ENCODE results near the gene PTPN3.
"Not testable (repeated sequence)": the region's sequence is repeated elsewhere in the genome, so short reads cannot be mapped to it uniquely, and the experiment has no call there.

The PTPN3 gene

DNA sequence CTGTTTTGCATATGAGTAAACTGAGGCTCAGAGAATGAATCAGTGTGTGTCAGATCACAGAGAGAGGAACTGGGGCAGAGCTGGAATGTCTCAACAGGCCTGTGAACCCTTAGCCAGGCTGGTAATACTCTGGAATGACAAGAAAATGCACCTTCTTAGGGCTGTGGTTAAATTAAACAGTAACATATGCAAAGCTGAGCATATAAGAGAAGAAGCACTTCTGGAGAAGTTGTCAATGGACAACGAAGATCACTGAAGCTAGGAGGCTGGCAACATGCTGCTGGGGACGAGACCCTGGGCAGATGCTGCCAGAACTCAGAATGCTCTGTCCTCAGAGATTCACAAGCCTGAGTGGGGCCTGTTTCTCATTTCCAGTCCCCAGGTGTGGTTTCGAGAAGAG lies 112.6 kb downstream of the PTPN3 start:
- FAIRE-seq: no peak

- FAIRE-seq: no peak
Observed at GRCh38 chr9:109383947-109384346, 114.2 kb downstream of the PTPN3 start.

DNA sequence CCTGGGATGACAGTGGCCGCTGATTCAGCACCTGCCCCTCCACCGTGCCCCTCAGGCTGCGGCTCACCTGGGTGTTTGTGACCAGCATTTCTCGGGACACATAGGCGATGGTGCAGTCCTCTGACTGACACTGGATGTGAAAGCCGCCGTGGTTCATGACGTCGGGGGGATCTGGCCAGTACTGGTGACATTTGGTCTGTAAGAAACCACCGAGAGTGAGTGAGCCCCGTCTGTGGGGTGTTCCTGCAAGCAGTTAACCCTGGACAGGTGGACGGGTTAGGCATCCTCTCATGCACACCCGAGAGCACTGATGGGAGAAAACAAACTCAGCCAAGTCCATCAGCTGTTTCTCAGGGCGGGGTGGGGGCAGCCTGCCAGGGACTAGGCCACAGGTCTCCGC lies 114.8 kb downstream of the PTPN3 start:
- no peak for FAIRE-seq

- FAIRE-seq: no peak
Observed at GRCh38 chr9:109382585-109382984, 115.5 kb downstream of the PTPN3 start.

DNA sequence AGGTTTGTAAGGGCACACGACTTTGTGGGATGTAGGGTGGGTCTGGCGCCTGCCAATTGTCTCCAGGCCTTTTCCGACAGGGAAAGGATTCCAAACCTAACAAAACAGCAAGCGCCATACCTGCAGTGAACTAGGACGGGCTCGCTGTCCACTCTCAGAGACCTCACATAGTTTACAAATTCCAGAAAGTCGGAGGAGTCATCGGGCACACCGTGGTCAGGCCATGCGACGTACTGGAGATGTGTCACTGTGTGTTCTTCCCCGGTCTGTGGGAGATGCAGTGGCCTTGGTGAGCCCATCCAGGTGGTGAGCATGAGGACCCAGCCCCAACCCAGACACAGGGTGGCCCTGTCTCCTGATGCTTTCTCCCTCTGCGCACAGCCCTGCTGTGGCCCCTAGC lies 115.9 kb downstream of the PTPN3 start:
- no peak for FAIRE-seq

GRCh38 chr9:109381011-109381729 lies 116.9 kb downstream of the PTPN3 start:
- no peak for FAIRE-seq

DNA sequence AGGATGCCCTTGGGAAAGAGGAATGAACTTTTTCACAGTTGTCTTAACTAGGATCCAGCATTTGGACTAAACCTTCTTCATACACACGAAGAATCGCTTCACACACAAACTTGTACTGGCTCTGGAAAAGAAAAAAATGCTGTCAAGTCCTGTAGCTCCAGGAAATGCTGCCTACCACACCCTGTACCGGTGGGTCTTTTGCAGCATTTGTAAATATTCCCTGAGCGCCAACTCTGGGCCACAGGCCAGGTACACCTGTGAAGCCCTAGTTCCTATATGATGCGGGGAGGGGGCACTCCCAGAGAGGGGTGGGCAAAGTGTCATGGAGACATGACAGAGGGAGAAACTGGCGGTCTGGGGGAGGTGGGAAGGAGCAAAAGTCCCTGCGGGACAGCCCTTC lies 118.6 kb downstream of the PTPN3 start:
- no peak for FAIRE-seq

GRCh38 chr9:109378316-109378715 lies 119.8 kb downstream of the PTPN3 start:
- no peak for FAIRE-seq

DNA sequence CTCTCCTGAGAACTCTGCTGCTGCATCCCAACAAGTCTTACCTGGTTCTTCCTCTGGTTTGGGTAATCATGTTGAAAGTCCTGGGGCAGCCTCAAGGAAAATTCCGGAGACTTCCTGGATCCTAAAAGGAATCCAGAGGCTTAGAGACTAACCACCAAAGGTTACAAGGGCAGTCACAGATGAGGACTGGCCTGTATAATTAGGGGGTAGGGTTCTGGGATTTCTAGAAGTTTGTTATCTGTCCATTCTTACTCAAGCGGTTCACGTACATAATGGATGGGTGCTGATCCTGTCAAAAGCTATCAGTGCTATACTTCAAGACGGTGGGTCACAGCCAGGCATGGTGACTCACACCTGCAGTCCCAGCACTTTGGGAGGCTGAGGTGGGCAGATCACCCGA lies 125.9 kb downstream of the PTPN3 start:
- no peak for FAIRE-seq

DNA sequence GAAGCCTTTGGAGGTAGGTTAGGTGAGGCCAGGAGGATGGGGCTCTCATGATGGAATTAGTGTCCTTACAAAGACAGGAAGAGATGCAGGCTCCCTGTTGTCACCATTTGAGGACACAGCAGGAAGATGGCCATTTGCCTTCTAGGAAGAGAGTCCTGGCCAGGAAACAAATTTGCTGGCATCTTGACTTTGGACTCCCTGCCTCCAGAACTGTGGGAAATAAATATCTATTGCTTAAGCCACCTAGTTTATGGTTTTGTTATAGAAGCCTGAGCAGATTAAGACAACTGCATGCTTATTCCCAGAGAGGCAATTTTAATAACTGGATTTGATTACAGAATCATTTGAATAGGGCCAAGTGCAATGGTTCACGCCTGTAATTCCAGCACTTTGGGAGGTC lies 126.7 kb downstream of the PTPN3 start:
- FAIRE-seq: no peak

GRCh38 chr9:109369285-109369684 lies 128.8 kb downstream of the PTPN3 start:
- FAIRE-seq: no peak

GRCh38 chr9:109360771-109361170 lies 137.3 kb downstream of the PTPN3 start:
- FAIRE-seq: no peak

GRCh38 chr9:109358968-109359603 lies 139.0 kb downstream of the PTPN3 start:
- FAIRE-seq: not testable (repeated sequence)

DNA sequence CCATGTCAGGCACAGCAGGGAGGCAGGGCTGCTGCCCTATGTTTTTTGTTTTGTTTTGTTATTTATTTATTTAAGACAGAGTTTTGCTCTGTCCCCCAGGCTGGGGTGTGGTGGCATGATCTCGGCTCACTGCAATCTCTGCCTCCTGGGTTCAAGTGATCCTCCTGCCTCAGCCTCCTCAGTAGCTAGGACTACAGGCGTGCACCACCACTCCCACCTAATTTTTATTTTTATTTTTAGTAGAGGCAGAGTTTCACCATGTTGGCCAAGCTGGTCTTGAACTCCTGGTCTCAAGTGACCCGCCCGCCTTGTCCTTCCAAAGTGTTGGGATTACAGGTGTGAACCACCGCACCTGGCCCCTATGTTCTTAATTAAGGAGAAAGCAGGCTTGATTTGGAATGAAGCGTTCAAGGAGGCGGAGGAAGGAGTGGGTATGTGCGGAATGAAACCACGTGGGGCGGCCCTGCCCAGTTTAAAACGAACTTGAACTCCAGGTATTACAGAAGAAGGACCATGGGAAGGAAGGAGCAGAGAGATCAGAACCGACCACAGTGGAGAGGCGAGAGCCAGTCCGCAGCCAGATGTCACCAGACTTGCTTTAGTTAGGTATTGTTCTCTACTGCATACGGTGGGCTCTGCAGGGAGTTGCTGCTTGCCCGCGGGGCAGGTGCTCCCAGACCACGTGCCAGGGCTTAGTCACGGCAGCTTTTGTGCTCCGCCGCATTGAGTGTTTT lies 142.4 kb downstream of the PTPN3 start:
- FAIRE-seq: no peak

GRCh38 chr9:109354190-109354589 lies 143.9 kb downstream of the PTPN3 start:
- no peak for FAIRE-seq

- no peak for FAIRE-seq
Observed at GRCh38 chr9:109351032-109351431, 147.1 kb downstream of the PTPN3 start.

GRCh38 chr9:109349421-109349846 lies 148.7 kb downstream of the PTPN3 start:
- no peak for FAIRE-seq

GRCh38 chr9:109346904-109347303 lies 151.2 kb downstream of the PTPN3 start:
- no peak for FAIRE-seq

GRCh38 chr9:109344866-109345265 lies 153.2 kb downstream of the PTPN3 start:
- no peak for FAIRE-seq

DNA sequence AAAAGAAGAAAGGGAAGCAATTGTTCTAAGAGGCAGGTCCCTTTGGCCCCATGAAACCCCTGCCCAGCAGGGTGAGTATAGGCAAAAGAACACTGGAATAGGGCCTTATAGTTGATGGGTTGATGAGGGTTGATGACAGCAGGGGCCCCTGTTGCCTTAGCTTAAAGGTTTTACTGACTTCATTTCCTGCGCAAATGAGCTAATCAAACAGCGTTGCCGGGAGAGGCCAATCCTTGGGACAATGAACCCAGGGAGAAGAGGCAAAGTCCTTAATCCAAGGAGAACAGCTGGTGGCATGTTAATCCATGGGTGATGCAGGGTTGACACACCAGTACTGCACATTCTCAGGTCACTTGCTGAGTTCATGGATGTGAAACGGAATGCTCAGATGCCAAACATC lies 155.2 kb downstream of the PTPN3 start:
- FAIRE-seq: no peak

DNA sequence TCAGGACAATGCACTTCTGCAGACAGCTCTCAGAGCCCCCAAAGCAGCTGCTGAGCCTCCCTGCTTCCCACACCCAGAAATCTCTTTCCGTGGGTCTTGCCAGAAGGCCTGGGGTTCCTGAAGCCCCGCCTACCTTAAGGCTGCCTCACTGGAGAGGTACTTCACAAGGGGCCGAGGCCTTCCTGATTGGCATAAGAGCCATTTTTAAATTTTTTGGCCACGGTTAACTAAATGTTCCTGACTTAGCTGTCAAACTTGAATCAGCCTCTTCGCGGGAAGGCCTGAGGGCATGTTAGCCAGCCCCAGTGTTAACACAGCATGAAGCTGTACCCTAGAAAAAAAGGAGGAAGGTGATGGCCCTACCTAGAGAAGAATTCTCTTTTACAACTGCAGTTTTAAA lies 156.5 kb downstream of the PTPN3 start:
- FAIRE-seq: no peak

GRCh38 chr9:109340979-109341378 lies 157.1 kb downstream of the PTPN3 start:
- not testable (repeated sequence) for FAIRE-seq

DNA sequence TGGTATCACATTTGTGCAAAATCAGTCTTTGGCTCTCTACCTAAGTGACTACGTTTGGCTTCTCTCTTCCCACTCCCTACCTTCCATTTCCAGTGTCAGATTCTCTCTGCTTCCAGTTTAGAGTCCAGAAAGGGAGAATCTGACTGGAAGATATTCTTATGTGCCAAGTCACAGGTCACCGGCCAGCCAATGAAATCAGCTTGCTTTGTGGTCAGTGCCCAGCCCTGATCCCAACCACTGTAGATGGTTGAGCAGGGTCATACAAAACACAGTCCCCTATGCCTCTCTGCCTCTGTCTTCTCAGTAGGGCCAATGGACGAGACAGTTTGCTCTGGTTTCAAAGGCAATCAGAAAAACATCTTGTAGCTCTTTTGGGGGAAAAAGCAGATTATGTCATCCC lies 161.7 kb downstream of the PTPN3 start:
- FAIRE-seq: no peak

- no peak for FAIRE-seq
Observed at GRCh38 chr9:109335929-109336328, 162.2 kb downstream of the PTPN3 start.
